WTC11 (cell line): ENCODE measurements around the gene ITPKC.

Experiments used
- CTCF ChIP-seq: fragments of 200-600 bp; IDR thresholded peaks from 2 replicates; pipeline ENCODE4 v1.8.0; 2022; ENCODE audit warnings: antibody characterized with exemption
- JUN ChIP-seq: sonication (generic); formaldehyde crosslinking; IDR thresholded peaks from 2 replicates; pipeline ENCODE4 v1.8.0; 2023; ENCODE audit warnings: mild to moderate bottlenecking, missing genetic modification reagents
- ZNF416 ChIP-seq: fragments of 250-450 bp; sonication (Bioruptor Pico); IDR thresholded peaks from 2 replicates; pipeline ENCODE4 v1.9.0; 2021; ENCODE audit warnings: mild to moderate bottlenecking, inconsistent platforms
- ZNF423 ChIP-seq: fragments of 250-450 bp; sonication (Bioruptor Pico); IDR thresholded peaks from 2 replicates; pipeline ENCODE4 v2.1.2; 2022; ENCODE audit warnings: mild to moderate bottlenecking, moderate library complexity
- TF ChIP-seq, protein P1 (sequence below): sonication (generic); formaldehyde crosslinking; IDR thresholded peaks from 2 replicates; pipeline ENCODE4 v1.8.0; 2022; ENCODE audit warnings: mild to moderate bottlenecking, missing genetic modification reagents
- TF ChIP-seq, protein P2 (sequence below): sonication (generic); formaldehyde crosslinking; IDR thresholded peaks from 2 replicates; pipeline ENCODE4 v1.8.0; 2022; ENCODE audit warnings: mild to moderate bottlenecking, missing genetic modification reagents
- TF ChIP-seq, protein P3 (sequence below): sonication (generic); formaldehyde crosslinking; IDR thresholded peaks from 2 replicates; pipeline ENCODE4 v1.8.0; 2022; ENCODE audit warnings: mild to moderate bottlenecking, missing genetic modification reagents

DNA sequence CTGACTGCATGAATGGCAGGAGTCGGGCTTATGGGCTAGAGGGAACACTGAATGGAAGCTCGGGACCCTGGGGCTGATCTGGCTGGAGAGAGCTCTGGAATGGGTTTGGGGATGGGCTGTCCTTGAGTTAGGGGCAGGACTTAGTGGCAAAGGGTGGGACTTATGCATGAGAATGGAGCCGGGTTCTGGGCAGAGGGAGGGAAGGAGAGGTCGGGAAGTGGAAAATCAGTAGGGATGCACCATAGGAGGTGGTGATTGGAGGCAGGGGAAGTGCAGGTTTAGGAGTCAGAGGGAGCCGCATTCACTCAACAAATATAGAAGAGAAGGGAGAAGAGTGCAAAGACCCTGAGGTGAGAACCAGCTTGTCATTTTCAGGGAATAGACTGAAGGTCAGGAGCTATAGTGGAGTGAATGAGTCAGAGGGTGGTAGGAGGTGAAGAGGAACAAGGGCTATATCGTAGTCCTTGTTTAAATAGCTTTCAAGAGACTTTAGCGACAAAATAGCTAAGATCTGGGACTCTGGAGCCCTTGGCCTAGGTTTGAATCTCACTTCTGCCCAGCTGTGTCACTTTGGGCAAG lies 61.9 kb downstream of the ITPKC start:
- no peak for TF ChIP-seq CTCF
- TF ChIP-seq, protein P1, sequence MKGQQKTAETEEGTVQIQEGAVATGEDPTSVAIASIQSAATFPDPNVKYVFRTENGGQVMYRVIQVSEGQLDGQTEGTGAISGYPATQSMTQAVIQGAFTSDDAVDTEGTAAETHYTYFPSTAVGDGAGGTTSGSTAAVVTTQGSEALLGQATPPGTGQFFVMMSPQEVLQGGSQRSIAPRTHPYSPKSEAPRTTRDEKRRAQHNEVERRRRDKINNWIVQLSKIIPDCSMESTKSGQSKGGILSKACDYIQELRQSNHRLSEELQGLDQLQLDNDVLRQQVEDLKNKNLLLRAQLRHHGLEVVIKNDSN (CRISPR knock-in tag) = no peak
- no peak for TF ChIP-seq ZNF416 (CRISPR knock-in tag)
- TF ChIP-seq, protein P2, sequence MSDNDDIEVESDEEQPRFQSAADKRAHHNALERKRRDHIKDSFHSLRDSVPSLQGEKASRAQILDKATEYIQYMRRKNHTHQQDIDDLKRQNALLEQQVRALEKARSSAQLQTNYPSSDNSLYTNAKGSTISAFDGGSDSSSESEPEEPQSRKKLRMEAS (CRISPR knock-in tag) = no peak
- TF ChIP-seq JUN (CRISPR knock-in tag) = no peak
- TF ChIP-seq, protein P3, sequence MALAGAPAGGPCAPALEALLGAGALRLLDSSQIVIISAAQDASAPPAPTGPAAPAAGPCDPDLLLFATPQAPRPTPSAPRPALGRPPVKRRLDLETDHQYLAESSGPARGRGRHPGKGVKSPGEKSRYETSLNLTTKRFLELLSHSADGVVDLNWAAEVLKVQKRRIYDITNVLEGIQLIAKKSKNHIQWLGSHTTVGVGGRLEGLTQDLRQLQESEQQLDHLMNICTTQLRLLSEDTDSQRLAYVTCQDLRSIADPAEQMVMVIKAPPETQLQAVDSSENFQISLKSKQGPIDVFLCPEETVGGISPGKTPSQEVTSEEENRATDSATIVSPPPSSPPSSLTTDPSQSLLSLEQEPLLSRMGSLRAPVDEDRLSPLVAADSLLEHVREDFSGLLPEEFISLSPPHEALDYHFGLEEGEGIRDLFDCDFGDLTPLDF = no peak
- no peak for TF ChIP-seq ZNF423 (CRISPR knock-in tag)
